HG03139 (cell line): ENCODE data around the gene RILPL2.
"Not testable (repeated sequence)": the region's sequence is repeated elsewhere in the genome, so short reads cannot be mapped to it uniquely, and the experiment has no call there.

ENCODE experiments used
- ATAC-seq: cut with Tn5 transposase; IDR thresholded peaks from one replicate; pipeline ENCODE4 v1.9.1; 2021; ENCODE audit not compliant: unreplicated experiment

RILPL2 gene

GRCh38 chr12:123407269-123407668, 29.2 kb downstream of the RILPL2 start:
- ATAC-seq: not testable (repeated sequence)

- ATAC-seq: no peak
These were observed 31.9 kb downstream of the RILPL2 start for GRCh38 chr12:123404581-123404980.

- no peak for ATAC-seq
These were observed 34.5 kb downstream of the RILPL2 start for GRCh38 chr12:123401753-123402683.

GRCh38 chr12:123399255-123399617, 37.2 kb downstream of the RILPL2 start:
- no peak for ATAC-seq

- no peak for ATAC-seq
These were observed 37.8 kb downstream of the RILPL2 start for GRCh38 chr12:123398550-123399254.

GRCh38 chr12:123398177-123398549, 38.3 kb downstream of the RILPL2 start:
- no peak for ATAC-seq

- no peak for ATAC-seq
These were observed 39.1 kb downstream of the RILPL2 start for GRCh38 chr12:123397400-123397799.

GRCh38 chr12:123396954-123397353, 39.5 kb downstream of the RILPL2 start:
- no peak for ATAC-seq

- ATAC-seq: no peak
These were observed 39.9 kb downstream of the RILPL2 start for GRCh38 chr12:123396543-123396942.

- no peak for ATAC-seq
These were observed 41.2 kb downstream of the RILPL2 start for GRCh38 chr12:123395236-123395635.

- ATAC-seq: no peak
These were observed 42.7 kb downstream of the RILPL2 start for GRCh38 chr12:123393747-123394146.

GRCh38 chr12:123391546-123392343, 44.7 kb downstream of the RILPL2 start:
- ATAC-seq: no peak

- ATAC-seq: no peak
These were observed 45.7 kb downstream of the RILPL2 start for GRCh38 chr12:123390498-123391426.

GRCh38 chr12:123389560-123390351, 46.7 kb downstream of the RILPL2 start:
- ATAC-seq: peak; percentile 18

- peak; percentile 2 for ATAC-seq
These were observed 47.4 kb downstream of the RILPL2 start for GRCh38 chr12:123388951-123389559.

GRCh38 chr12:123388177-123388950, 48.1 kb downstream of the RILPL2 start:
- peak; percentile 32 for ATAC-seq

GRCh38 chr12:123387508-123388176, 48.8 kb downstream of the RILPL2 start:
- ATAC-seq: no peak

GRCh38 chr12:123385536-123385935, 50.9 kb downstream of the RILPL2 start:
- not testable (repeated sequence) for ATAC-seq
